Immature natural killer cell (primary cell): ENCODE results near the gene HCFC1. TPM values are rescaled to one million over a fixed set of nuclear protein-coding genes. Genes with fewer than 3 reads are reported as not detected.
A peak's percentile ranks its signal among the peaks of the same experiment; 100 is the strongest.
"Not testable (repeated sequence)": the region's sequence is repeated elsewhere in the genome, so short reads cannot be mapped to it uniquely, and the experiment has no call there.

Experiments
- DNase-seq, 3 donors: peaks; one replicate each; pipeline ENCODE4 v3.0.0; 2022; ENCODE audit warnings: mixed read lengths in 1 of 3
- H3K27ac Mint-ChIP-seq, 6 donors: one replicate each; pipeline ENCODE4 v1.8.0; 2020; ENCODE audit warnings: mixed read lengths in 6 of 6, mild to moderate bottlenecking in 5 of 6, inconsistent platforms in 4 of 6, moderate library complexity in 3 of 6
- H3K27me3 Mint-ChIP-seq, 3 donors: one replicate each; pipeline ENCODE4 v1.8.0; 2020 to 2021; ENCODE audit warnings: low read depth in 3 of 3, mild to moderate bottlenecking in 3 of 3, mixed read lengths in 3 of 3, moderate library complexity in 3 of 3, inconsistent platforms in 1 of 3
- H3K36me3 Mint-ChIP-seq, 3 donors: one replicate each; pipeline ENCODE4 v1.8.0; 2020; ENCODE audit warnings: mixed read lengths in 3 of 3, inconsistent platforms in 2 of 3, mild to moderate bottlenecking in 2 of 3
- H3K4me1 Mint-ChIP-seq, 2 donors: one replicate each; pipeline ENCODE4 v1.8.0; 2020; ENCODE audit warnings: inconsistent platforms in 2 of 2, mild to moderate bottlenecking in 2 of 2, mixed read lengths in 2 of 2, moderate library complexity in 1 of 2
- H3K4me3 Mint-ChIP-seq, 5 donors: one replicate each; pipeline ENCODE4 v1.8.0; 2020; ENCODE audit warnings: mild to moderate bottlenecking in 5 of 5, mixed read lengths in 5 of 5, inconsistent platforms in 3 of 5, moderate library complexity in 3 of 5
- H3K9me3 Mint-ChIP-seq, 6 donors: one replicate each; pipeline ENCODE4 v1.8.0; 2020; ENCODE audit warnings: mild to moderate bottlenecking in 6 of 6, mixed read lengths in 6 of 6, inconsistent platforms in 4 of 6, moderate library complexity in 3 of 6
- polyA plus RNA-seq, 3 donors: library from polyadenylated mRNA; unstranded; fragments of 300-500 nt; fragmentation: Illumina TruSeq; gene quantifications; one replicate each; pipeline ENCODE4 v1.2.3, GENCODE V29; 2021

HCFC1 gene
- polyA plus RNA-seq, 3 donors from 2014 or later = 1.0 to 14.6 (median 2.9) TPM

DNA sequence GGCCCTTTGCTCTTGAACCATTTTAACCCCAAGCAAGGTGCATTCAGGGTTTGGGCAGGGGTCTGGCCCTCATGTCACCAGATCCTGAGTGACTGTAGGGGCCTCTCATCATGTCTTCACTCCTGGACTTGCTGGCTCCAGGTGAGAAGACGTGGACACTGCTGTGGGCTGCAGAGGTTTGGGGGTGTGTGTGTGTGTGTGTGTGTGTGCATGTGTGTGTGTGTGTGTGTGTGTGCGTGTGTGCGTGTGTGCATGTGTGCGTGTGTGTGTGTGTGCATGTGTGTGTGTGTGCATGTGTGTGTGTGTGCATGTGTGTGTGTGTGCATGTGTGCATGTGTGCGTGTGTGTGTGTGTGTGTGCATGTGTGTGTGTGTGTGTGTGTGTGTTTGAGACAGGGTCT, 22.8 kb upstream of the HCFC1 start:
- not testable (repeated sequence) for H3K27me3 Mint-ChIP-seq

DNA sequence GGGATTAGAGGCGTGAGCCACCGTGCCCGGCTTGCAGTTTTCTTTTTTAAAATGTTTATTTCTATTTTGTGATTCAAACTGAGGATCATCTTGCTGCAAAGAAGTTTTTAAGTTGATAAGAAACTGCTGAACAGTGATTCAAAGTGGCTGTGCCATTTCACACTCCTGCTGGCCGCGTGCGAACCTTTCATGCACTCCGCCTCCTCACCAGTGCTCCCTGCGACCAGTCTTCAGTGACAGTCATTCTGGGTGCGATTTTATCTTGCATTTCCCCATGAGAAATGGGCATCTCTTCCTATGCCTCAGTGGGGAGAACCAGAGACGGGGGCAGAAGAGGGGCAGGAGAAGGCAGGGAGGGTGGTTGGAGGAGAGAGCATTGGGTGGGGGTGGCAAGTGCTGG, 22.4 kb upstream of the HCFC1 start:
- no peaks in the 10 kb centered on the region for H3K9me3 Mint-ChIP-seq
- no peak overlapping the region for H3K27ac Mint-ChIP-seq
- peaks cover 6 to 10% of the 10 kb centered on the region in 2 donors for H3K4me1 Mint-ChIP-seq
- H3K36me3 Mint-ChIP-seq = no peaks in the 10 kb centered on the region
- no peak for DNase-seq
- peaks cover 2 to 8% (median 3%) of the 10 kb centered on the region in 3 donors for H3K27me3 Mint-ChIP-seq
- H3K4me3 Mint-ChIP-seq = no peak overlapping the region

More for the DNA sequence above, 22.8 kb upstream of the HCFC1 start:
- not testable (repeated sequence) for H3K27ac Mint-ChIP-seq, DNase-seq, H3K36me3 Mint-ChIP-seq, H3K4me3 Mint-ChIP-seq, H3K9me3 Mint-ChIP-seq
- peaks cover 6 to 10% of the 10 kb centered on the region in 2 donors for H3K4me1 Mint-ChIP-seq

DNA sequence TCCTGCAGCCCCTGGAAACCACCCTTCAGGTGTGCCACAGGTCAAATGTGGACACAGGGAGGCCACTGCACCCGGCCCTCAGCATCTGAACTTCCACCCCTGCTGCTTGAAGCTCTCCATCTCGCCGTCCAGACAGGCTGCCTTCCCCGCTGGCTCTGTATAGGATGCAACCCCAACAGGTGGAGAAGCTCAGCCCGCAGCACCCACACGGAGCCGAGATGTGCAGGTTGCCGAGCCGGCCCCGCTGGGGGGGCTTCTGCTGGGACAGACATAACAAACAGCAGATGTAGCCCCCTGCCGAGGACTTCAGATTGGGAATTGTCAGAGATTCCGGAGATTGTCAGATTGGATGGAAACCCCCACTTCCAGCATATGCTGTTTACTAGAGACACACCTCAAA, 21.5 kb upstream of the HCFC1 start:
- Mint-ChIP-seq H3K36me3 (no peaks in the 10 kb centered on the region), H3K27me3 (peaks cover 2 to 10% (median 3%) of the 10 kb centered on the region in 3 donors), H3K4me3 (no peak overlapping the region), H3K27ac (no peak overlapping the region), H3K4me1 (peaks cover 6 to 10% of the 10 kb centered on the region in 2 donors), H3K9me3 (no peaks in the 10 kb centered on the region)
- no peak for DNase-seq

DNA sequence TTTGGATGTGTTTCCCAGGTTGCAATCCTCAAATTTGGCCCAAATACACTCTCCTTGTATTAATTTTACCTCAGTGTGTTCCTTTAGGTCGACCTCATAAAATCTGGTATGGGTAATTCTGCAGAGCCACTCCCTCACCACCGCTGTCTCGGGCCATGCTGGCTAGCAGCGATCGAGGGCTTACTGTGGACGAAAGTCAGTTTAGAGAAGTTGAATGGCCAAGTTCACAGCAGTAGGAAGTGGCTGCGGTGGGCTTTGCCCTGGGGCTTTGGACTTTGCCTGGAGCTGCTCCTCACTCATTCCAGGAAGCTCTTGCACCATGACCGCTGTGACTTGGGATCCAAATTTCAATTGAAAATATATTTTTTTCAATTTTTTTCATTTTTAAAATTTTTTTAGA, 20.6 kb upstream of the HCFC1 start:
- H3K9me3 Mint-ChIP-seq = no peaks in the 10 kb centered on the region
- no peak for DNase-seq
- no peak overlapping the region for H3K27ac Mint-ChIP-seq
- no peaks in the 10 kb centered on the region for H3K36me3 Mint-ChIP-seq
- H3K4me1 Mint-ChIP-seq = peaks cover 6 to 11% of the 10 kb centered on the region in 2 donors
- no peak overlapping the region for H3K4me3 Mint-ChIP-seq
- H3K27me3 Mint-ChIP-seq = peaks cover 2 to 12% (median 3%) of the 10 kb centered on the region in 3 donors

DNA sequence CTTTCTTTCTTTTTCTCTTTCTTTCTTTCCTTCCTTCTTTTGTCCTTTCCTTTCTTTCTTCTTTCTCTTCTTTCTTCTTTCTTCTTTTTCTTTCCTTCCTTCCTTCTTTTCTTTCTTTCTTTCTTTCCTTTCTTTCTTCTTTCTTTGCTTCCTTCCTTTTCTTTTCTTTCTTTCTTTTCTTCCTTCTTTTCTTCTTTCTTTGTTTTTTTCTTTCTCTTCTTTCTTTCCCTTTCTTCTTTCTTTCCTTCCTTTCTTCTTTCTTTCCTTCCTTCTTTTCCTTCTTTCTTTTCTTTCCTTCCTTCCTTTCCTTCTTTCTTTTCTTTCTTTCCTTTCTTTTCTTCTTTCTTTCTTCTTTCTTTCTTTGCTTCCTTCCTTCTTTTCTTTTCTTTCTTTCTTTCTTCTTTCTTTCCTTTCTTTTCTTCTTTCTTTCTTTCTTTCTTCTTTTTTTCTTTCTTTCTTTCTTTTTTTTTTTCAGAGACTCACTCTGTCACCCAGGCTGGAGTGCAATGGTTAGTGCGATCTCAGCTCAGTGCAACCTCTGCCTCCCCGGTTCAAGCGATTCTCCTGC, 19.5 kb upstream of the HCFC1 start:
- H3K9me3 Mint-ChIP-seq = no peaks in the 10 kb centered on the region
- no peak for DNase-seq
- H3K4me3 Mint-ChIP-seq = no peak overlapping the region
- peaks cover 2 to 12% (median 3%) of the 10 kb centered on the region in 3 donors for H3K27me3 Mint-ChIP-seq
- peaks cover 6 to 11% of the 10 kb centered on the region in 2 donors for H3K4me1 Mint-ChIP-seq
- no peak overlapping the region for H3K27ac Mint-ChIP-seq
- H3K36me3 Mint-ChIP-seq = no peaks in the 10 kb centered on the region

DNA sequence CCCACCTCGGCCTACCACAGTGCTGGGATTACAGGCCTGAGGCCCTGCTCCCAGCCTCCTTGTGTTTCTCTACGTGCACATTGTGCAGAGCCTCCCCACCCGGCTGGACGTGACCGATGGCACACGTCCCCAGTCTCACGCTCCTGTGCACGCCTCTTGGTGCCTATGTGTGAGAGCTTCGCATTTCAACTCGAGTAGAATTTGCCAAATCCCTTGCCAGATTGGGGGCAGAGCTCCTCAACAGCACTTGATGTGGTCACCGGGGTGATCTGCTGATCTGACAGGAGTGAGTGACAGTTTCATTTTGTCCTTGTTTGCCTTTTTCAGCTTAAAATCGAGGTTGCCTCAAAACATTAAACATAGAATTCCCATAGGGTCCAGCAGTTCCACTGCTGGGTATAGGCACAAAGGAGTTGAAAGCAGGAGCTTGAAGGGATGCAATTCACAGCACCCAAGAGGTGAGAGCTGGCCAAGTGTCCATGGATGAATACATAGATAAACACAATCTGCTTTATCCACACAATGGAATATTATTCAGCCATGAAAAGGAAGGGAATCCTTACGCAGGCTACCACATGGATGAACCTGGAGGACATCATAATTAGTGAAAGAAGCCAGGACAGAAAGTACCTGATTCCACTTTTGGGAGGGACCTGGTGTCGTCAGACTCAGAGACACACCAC, 18.5 kb upstream of the HCFC1 start:
- H3K4me3 Mint-ChIP-seq = peak overlapping the region in 1 of 5 donors; percentile 44

DNA sequence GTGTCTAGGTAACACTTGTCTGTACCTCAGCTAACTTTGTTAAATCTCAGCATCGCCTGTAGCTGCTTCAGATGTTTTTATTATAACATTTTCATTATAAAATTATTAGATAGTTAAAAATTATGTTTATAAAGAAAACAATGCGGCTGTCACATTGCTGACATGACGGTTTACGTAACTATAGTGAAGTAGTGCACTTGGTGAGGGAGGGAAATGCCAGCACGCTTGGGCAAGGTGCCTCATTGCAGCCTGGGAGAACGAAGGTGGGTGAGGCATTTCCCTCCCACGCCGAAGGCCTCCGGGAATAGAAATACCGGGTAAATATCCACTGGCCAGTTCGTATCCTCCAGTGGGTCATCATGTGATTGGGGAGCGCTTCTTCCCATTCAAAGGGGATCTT, 16.9 kb upstream of the HCFC1 start:
- Mint-ChIP-seq H3K4me3 (no peak overlapping the region), H3K27me3 (peaks cover 2 to 16% (median 3%) of the 10 kb centered on the region in 3 donors), H3K36me3 (no peaks in the 10 kb centered on the region), H3K4me1 (peaks cover 8 to 25% of the 10 kb centered on the region in 2 donors), H3K9me3 (no peaks in the 10 kb centered on the region), H3K27ac (no peak overlapping the region)
- DNase-seq = no peak

More for the DNA sequence above, 18.5 kb upstream of the HCFC1 start:
- Mint-ChIP-seq H3K4me1 (peaks cover 6 to 16% of the 10 kb centered on the region in 2 donors), H3K27ac (peak overlapping the region in 3 of 6 donors; percentile 28 to 73 (median 48)), H3K27me3 (peaks cover 2 to 12% (median 3%) of the 10 kb centered on the region in 3 donors), H3K9me3 (no peaks in the 10 kb centered on the region), H3K36me3 (no peaks in the 10 kb centered on the region)
- DNase-seq = no peak

DNA sequence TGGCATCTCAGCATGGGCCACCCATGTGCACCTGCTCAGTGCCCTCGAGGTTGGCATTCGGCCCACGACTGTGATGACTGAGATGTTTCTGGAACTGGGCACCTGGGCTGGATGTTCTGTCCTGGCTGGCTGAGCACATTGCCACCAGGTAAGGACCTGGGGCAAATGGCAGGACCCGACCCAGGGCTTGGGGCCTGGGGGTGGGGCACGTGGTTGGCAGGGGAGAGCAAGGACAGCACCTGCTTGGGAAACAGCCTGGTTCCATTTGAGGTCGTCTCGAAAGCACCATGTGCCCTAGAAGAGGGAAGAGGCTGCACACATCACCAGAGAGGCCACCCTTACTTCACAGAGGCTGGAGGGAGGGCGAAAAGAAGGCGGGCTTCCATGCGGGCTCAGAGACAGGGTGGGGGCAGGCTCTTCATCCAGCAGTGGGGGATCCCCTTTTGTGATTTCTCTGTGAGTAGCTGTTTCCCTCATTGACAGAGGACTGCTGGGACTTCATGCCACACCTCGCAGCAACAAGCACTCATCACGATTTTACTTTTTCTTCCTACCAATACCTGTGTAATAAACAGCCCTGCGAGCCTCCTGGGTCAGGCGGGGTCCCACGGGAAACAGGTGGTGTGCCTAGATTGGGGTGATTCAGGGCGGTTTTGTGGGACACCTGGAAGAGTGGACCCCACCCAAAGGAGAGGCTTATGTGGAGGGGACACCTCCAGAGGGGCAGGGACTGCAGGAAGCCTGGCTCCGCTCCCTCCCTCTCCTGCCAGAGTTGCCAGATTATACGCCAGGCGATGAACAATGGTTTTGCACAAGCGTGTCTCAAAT, 12.9 kb upstream of the HCFC1 start:
- peak overlapping the region in 4 of 5 donors; percentile 44 to 71 (median 61) for H3K4me3 Mint-ChIP-seq
- H3K27ac Mint-ChIP-seq = peak overlapping the region; percentile 49 to 84 (median 64)
- no peaks in the 10 kb centered on the region for H3K36me3 Mint-ChIP-seq
- H3K27me3 Mint-ChIP-seq = peaks cover 1 to 20% (median 3%) of the 10 kb centered on the region in 3 donors
- H3K9me3 Mint-ChIP-seq = no peaks in the 10 kb centered on the region
- H3K4me1 Mint-ChIP-seq = peaks cover 31 to 49% of the 10 kb centered on the region in 2 donors
- DNase-seq = no peak

DNA sequence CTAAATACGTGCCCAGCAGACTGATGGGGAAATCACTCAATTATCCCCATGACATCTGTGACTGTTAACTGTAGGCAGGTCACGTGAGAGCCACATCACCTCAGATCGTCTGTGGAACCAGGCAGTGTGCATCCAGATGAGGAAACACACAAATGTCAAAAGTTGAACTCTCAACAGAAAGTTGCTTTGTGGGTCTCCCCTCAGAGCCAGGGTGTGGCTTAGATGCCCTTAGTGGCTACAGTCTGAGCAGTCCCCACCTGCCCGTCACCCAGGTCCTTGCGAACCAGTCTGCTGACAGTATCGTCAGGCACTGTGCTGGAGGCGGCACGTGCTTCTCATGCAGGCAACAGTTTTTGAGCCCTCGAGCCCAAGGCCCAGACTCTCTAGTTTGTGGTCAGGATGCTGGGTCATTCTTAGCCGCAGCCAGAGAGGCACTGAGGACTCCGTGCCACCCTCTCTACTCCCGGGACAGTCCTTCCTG, 11.7 kb upstream of the HCFC1 start:
- Mint-ChIP-seq H3K4me3 (peak overlapping the region in 3 of 5 donors; percentile 30 to 57 (median 42)), H3K4me1 (peaks cover 31 to 47% of the 10 kb centered on the region in 2 donors), H3K27ac (peak overlapping the region in 5 of 6 donors; percentile 58 to 93 (median 83)), H3K36me3 (no peaks in the 10 kb centered on the region), H3K9me3 (no peaks in the 10 kb centered on the region), H3K27me3 (peaks cover 0 to 17% (median 3%) of the 10 kb centered on the region in 3 donors)
- no peak for DNase-seq

DNA sequence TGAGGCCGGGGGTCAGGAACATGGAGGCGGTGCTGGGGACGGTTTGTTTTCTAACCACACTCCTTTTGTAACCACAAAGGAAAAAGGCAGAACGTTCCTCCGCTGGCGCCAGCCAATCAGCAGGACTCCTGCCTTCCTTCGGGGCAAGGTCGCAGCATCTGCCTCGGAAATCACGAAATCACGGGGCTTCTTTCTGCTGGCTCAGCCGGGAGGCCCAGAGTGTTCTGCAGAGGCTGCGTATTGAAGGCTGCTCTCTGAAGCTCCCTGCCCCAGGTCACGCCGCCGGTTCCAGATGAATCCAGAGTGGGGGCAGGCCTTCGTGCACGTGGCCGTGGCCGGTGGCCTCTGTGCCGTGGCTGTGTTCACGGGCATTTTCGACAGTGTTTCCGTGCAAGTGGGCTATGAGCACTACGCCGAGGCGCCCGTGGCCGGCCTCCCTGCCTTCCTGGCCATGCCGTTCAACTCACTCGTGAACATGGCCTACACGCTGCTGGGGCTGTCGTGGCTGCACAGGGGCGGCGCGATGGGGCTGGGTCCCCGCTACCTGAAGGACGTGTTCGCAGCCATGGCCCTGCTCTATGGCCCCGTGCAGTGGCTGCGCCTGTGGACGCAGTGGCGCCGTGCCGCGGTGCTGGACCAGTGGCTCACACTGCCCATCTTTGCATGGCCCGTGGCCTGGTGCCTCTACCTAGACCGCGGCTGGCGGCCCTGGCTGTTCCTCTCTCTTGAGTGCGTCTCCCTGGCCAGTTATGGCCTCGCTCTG, 10.3 kb upstream of the HCFC1 start:
- Mint-ChIP-seq H3K4me1 (peaks cover 31 to 46% of the 10 kb centered on the region in 2 donors), H3K9me3 (no peaks in the 10 kb centered on the region), H3K27me3 (peaks cover 0 to 12% (median 3%) of the 10 kb centered on the region in 3 donors), H3K4me3 (peak overlapping the region; percentile 37 to 82 (median 63)), H3K36me3 (no peaks in the 10 kb centered on the region), H3K27ac (peak overlapping the region; percentile 82 to 94 (median 92))
- DNase-seq = peak in 2 of 3 donors; percentile 34 to 39

DNA sequence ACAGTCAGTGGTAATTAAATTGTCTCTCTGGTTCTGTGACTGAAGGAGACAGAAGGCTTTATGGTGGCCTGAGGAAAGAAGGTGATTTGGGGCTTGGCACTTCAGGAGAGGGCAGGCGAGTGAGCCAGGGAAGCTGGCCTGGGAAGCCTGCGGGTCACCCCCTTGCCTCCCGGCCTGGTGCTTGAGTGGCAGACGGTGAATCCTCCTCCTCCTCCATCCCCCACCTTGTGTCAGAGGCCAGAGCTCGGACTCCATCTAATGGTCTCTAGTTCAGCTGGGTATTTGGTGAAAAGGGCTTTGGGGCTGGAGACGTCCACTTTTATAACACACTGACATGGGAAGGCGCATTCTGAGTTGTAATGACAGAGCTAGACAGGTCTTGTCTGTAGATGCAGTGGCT, 9.6 kb upstream of the HCFC1 start:
- Mint-ChIP-seq H3K36me3 (no peaks in the 10 kb centered on the region), H3K27ac (peak overlapping the region; percentile 82 to 94 (median 92)), H3K4me1 (peaks cover 31 to 46% of the 10 kb centered on the region in 2 donors), H3K27me3 (peaks cover 0 to 12% (median 3%) of the 10 kb centered on the region in 3 donors), H3K9me3 (no peaks in the 10 kb centered on the region), H3K4me3 (peak overlapping the region; percentile 37 to 82 (median 63))
- no peak for DNase-seq

DNA sequence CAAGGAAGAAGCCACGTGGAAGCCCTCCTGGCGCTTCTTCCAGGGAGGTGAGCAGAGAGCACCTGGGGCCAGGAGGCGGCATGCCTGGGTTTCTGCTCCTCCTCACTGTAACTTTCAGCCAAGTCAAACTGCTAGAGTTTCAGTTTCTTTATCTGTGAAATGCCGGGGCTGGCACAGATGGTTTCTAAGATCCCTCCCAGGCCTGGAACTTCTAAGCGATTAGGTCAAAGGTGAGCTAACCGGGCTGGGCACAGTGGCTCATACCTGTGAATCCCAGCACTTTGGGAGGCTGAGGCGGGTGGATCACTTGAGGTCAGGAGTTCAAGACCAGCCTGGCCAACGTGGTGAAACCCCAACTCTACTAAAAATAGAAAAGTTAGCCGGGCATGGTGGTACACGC, 8.8 kb upstream of the HCFC1 start:
- peak overlapping the region; percentile 82 to 94 (median 92) for H3K27ac Mint-ChIP-seq
- H3K36me3 Mint-ChIP-seq, H3K9me3 Mint-ChIP-seq, DNase-seq: not testable (repeated sequence)
- H3K4me3 Mint-ChIP-seq = peak overlapping the region; percentile 61 to 74 (median 66)
- peaks cover 0 to 12% (median 3%) of the 10 kb centered on the region in 3 donors for H3K27me3 Mint-ChIP-seq
- H3K4me1 Mint-ChIP-seq = peaks cover 36 to 44% of the 10 kb centered on the region in 2 donors

DNA sequence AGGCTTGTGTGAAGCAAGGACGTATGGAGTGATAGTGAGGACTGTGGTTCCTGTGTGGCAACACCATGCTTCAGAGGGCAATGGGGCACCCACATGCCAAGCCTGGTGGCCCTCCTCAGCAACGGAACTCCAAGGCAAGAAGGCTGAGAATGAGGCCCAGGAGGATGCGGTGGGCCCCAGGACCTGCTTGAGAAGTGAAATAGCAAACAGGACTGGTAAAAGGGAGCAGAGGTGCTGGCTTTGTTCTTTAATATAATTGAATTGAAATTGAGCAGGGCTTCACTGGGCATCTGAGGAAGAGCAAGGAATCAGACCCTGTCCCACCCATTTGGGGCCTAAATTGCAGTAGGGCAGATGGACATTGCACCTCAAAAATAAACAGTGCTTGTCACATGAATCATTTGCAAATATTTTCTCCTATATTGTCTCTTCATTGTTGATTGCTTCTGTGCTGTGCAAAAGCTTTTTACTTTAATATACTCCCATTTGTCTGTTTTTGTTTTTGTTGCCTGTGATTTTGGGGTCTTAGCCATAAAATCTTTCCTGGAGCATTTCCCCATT, 3.2 kb upstream of the HCFC1 start:
- Mint-ChIP-seq H3K36me3 (no peaks in the 10 kb centered on the region), H3K9me3 (peaks cover 0 to 2% (median 0%) of the 10 kb centered on the region in 6 donors), H3K4me3 (no peak overlapping the region), H3K4me1 (peaks cover 17 to 29% of the 10 kb centered on the region in 2 donors), H3K27me3 (peaks cover 15 to 22% (median 18%) of the 10 kb centered on the region in 3 donors), H3K27ac (peak overlapping the region in 5 of 6 donors; percentile 14 to 98 (median 82))
- no peak for DNase-seq
